ENCODE measurements around the gene CMC4.

The CMC4 gene

GRCh38 chrX:155022585-155022984, 48.4 kb downstream of the CMC4 start, which contains the start of gene F8:
Gene F8 (minus strand): TSS chrX:155022723. CDS start chrX:155022552, 171 bp downstream.
- TF ChIP-seq ZFX (IDR thresholded peaks at IDR 0.05; ENCODE audit: borderline replicate concordance) (no peak), CTCF (IDR thresholded peaks at IDR 0.05) (no peak)

DNA sequence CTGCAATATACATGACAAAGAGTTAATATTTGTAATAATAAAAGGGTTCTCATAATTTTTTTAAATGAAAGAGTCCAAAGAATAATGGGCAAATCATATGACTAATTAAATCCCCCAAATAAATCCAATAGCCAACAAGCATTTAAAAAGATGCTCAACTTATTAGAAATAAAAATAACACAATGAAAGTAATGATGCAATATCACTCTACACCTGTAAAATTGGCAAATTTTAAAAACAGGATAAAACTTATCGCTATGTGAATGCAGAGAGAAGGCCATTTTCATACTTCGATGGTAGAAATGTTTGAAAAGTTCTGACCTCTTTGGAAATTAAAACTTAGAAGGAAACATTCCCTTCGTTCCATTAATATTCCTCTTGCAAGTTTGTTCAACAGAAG, 50.3 kb downstream of the CMC4 start:
- H3K27ac ChIP-seq = no peak overlapping the region
- no peak for TF ChIP-seq ZFX (IDR thresholded peaks at IDR 0.05; ENCODE audit: borderline replicate concordance)

More at GRCh38 chrX:155022585-155022984, 48.4 kb downstream of the CMC4 start, which contains the start of gene F8:
- no peak within 1 kb of the TSS for H3K27ac ChIP-seq
